BJ (cell line): Measurements from ENCODE around the gene TNFRSF4. TPM values are rescaled to one million over a fixed set of nuclear protein-coding genes. Genes with fewer than 3 reads are reported as not detected.

ENCODE experiments used
- CTCF ChIA-PET: fragments of 350-600 bp; formaldehyde crosslinking; extraction: SDS; loops from one replicate; lab custom pipeline; 2021; ENCODE audit warnings: antibody characterized with exemption, inconsistent platforms; lab: Yijun Ruan, JAX
- POLR2A ChIA-PET: fragments of 300-600 bp; sonication (Branson Sonifier 250); formaldehyde crosslinking; extraction: SDS; loops from one replicate; lab custom pipeline; 2021; ENCODE audit warnings: antibody characterized with exemption; lab: Charles Lee
- DNase-seq: peaks from one replicate; pipeline ENCODE4 v3.0.0-alpha.2; 2011; ENCODE audit warnings: low read depth
- H3K27me3 ChIP-seq: 2 replicates; pipeline ENCODE4 v1.6.0; 2011; ENCODE audit warnings: low read length; ENCODE audit not compliant: control insufficient read depth, insufficient read depth
- H3K36me3 ChIP-seq: 2 replicates; pipeline ENCODE4 v1.5.1; 2011; ENCODE audit warnings: low read length; ENCODE audit not compliant: control insufficient read depth, insufficient read depth
- H3K4me3 ChIP-seq: 2 replicates; pipeline ENCODE4 v1.5.1; 2011; ENCODE audit warnings: low read depth, mild to moderate bottlenecking, control low read depth, low read length
- polyA plus RNA-seq: library from polyadenylated mRNA; depleted of rRNA; stranded (reverse); fragments of >200 nt; gene quantifications from 2 replicates; pipeline ENCODE4 v1.2.3, GENCODE V29; 2011
- TF ChIP-seq, protein P1 (sequence below): IDR thresholded peaks from 2 replicates; pipeline ENCODE4 v1.5.1; 2011; ENCODE audit warnings: low read depth, mild to moderate bottlenecking, control low read depth, inconsistent platforms, low read length, moderate library complexity; ENCODE audit not compliant: insufficient read depth

TNFRSF4 gene
- polyA plus RNA-seq, 1 experiment: not detected

DNA sequence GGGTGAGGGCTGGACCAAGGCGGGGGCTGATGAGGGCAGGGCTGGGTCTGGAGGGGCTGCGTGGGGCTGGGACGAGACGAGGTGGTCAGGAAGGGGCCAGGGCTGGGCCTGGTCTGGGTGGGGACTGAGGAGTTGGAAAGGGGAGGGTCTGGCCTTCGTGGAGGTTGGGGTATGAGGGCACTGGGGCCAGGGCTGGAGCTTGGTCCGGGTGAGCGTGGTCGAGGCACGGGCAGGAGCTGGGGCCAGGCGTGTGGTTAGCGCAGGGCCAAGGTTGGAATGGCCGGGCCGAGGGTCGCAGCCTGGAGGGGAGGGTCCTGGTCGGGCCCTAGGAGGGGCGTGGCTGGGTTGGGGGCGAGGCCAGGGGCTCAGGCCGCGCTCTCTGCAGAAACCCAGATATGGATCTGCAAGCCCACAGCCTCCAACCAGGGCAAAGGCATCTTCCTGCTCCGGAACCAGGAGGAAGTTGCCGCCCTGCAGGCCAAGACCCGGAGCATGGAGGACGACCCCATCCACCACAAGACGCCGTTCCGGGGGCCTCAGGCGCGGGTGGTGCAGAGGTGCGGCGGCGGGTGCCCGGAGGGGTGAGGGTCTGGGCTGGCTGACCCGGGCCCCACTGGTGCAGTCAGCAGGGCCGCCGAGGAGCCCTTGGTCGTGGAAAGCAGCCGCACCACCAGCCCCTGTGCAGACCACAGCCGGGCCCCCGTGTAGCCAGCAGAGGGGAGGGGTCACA, 31.3 kb downstream of the TNFRSF4 start:
- no peaks in the 10 kb centered on the region; the same call in 1 of the 2 replicates for H3K27me3 ChIP-seq
- no peak overlapping the region for H3K4me3 ChIP-seq
- ChIA-PET CTCF (interaction anchor here (1.2 to 1.5 kb wide), 2 partner anchors 8 to 21 kb away, joined by 3 read pairs; no protein-coding TSS in a partner anchor), POLR2A (no interaction called here)
- no peak for DNase-seq
- H3K36me3 ChIP-seq: no peaks in the 10 kb centered on the region
- TF ChIP-seq, protein P1, sequence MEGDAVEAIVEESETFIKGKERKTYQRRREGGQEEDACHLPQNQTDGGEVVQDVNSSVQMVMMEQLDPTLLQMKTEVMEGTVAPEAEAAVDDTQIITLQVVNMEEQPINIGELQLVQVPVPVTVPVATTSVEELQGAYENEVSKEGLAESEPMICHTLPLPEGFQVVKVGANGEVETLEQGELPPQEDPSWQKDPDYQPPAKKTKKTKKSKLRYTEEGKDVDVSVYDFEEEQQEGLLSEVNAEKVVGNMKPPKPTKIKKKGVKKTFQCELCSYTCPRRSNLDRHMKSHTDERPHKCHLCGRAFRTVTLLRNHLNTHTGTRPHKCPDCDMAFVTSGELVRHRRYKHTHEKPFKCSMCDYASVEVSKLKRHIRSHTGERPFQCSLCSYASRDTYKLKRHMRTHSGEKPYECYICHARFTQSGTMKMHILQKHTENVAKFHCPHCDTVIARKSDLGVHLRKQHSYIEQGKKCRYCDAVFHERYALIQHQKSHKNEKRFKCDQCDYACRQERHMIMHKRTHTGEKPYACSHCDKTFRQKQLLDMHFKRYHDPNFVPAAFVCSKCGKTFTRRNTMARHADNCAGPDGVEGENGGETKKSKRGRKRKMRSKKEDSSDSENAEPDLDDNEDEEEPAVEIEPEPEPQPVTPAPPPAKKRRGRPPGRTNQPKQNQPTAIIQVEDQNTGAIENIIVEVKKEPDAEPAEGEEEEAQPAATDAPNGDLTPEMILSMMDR: no peak

DNA sequence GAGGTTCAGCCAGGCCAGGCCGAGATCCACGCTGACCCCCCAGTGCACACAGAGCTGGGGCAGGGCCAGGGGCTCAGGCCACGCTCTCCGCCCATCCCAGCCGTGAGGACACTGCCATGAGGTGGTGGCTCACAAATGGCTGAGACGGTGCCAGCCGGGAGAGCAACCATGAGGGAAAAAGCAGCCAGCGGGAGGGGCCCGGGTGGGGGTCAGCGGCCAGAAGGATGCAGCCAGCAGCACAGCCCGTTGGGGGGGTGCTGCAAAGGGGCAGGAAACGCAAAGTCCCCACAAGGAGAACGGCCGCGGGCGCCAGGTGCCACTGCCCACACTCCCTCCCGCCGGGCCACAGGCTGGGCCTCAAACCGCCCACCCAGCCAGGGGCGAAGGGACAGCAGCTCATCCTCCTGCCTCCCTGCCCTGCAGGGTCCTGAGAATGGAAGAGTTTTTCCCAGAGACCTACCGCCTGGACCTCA, 32.0 kb downstream of the TNFRSF4 start:
- H3K27me3 ChIP-seq: no peaks in the 10 kb centered on the region; the same call in 1 of the 2 replicates
- ChIA-PET POLR2A (no interaction called here), CTCF (interaction anchor here (1.2 kb wide), 1 partner anchor 8 kb away, joined by 3 read pairs; no protein-coding TSS in a partner anchor)
- TF ChIP-seq, protein P1: no peak
- H3K36me3 ChIP-seq: no peaks in the 10 kb centered on the region
- DNase-seq: no peak
- H3K4me3 ChIP-seq: no peak overlapping the region

DNA sequence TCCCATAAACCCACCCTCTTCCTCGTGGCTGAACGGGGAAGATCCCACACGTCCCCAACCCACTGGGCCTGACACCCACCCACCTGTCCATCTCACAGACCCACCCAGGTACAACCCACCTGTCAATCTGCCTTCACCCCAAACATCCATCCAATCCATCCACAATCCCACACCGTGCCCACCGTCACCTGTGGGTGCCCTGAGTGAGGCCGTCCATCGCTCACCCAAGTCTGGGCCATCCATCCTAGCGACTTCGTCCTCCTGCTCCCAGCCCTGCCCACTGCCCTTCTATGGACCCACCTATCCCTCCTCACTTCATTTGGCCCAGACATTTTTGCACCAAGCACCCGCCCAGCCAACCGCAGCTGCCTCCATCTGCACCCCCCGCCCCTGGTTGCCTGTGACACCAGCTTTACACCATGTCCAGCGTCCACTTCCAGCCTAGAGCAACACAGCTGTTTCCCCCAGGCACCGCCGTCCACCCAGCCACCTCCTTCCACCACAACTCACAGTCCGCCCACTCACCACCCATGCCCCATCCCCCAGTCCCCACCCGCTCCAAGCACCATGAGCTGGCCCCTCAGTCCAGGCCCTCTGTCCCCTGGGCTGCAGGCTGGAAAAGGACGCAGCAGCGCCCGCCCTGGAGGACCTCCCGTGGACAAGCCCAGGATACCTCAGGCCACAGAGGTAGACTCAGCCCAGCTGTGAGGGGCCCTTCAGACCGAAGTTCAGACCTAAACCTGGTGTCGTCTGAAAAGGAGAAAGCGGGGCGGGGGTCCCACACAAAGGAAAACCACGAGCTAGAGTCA, 32.6 kb downstream of the TNFRSF4 start:
- Histone ChIP-seq H3K36me3 (no peaks in the 10 kb centered on the region), H3K27me3 (peaks cover 2% of the 10 kb centered on the region; the same call in 1 of the 2 replicates), H3K4me3 (no peak overlapping the region)
- TF ChIP-seq, protein P1: no peak
- no peak for DNase-seq
- ChIA-PET POLR2A (no interaction called here), CTCF (interaction anchor here (1.2 kb wide), 1 partner anchor 9 kb away, joined by 3 read pairs; no protein-coding TSS in a partner anchor)

DNA sequence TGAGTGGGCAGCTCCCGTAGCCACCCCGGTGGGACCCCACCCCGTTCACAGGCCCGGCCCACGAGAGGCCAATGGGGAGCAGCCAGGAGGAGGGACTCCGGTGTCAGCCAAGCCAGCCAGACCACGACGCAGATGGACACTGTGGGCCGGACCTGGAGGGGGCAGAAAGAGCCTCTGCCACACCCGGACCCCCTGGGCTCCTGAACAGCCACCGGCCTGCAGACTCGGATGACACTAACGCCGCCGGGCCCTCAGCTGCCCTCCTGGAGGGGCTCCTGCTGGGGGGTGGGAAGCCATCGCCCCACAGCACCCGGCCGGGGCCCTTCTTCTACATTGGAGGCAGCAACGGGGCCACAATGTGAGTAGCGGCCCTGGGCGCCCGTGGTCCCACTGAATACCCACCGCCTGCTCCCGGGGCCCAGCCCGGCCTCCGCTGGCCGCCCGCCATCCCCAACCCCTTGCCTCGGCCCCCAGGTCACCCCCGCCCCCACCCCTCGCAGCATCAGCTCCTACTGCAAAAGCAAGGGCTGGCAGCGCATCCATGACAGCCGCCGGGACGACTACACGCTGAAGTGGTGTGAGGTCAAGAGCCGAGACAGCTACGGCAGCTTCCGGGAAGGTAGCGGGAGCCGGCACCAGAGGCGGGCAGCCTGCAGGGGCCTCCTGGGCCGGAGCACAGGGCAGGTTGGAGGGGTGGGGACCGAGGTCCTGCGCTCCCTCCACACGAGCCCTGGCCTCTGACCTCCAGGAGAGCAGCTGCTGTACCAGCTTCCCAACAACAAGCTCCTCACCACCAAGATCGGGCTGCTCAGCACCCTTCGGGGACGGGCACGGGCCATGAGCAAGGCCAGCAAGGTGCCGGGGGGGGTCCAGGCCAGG, 33.7 kb downstream of the TNFRSF4 start:
- CTCF ChIA-PET: interaction anchor here (1.0 kb wide), 1 partner anchor 11 kb away, joined by 3 read pairs; no protein-coding TSS in a partner anchor
- peaks cover 6% of the 10 kb centered on the region for H3K27me3 ChIP-seq

More for the DNA sequence above, 33.7 kb downstream of the TNFRSF4 start:
- Histone ChIP-seq H3K36me3 (no peaks in the 10 kb centered on the region), H3K4me3 (no peak overlapping the region)
- DNase-seq: no peak
- POLR2A ChIA-PET: no interaction called here
- TF ChIP-seq, protein P1: no peak
